Measurements from ENCODE around the gene METTL6.

DNA sequence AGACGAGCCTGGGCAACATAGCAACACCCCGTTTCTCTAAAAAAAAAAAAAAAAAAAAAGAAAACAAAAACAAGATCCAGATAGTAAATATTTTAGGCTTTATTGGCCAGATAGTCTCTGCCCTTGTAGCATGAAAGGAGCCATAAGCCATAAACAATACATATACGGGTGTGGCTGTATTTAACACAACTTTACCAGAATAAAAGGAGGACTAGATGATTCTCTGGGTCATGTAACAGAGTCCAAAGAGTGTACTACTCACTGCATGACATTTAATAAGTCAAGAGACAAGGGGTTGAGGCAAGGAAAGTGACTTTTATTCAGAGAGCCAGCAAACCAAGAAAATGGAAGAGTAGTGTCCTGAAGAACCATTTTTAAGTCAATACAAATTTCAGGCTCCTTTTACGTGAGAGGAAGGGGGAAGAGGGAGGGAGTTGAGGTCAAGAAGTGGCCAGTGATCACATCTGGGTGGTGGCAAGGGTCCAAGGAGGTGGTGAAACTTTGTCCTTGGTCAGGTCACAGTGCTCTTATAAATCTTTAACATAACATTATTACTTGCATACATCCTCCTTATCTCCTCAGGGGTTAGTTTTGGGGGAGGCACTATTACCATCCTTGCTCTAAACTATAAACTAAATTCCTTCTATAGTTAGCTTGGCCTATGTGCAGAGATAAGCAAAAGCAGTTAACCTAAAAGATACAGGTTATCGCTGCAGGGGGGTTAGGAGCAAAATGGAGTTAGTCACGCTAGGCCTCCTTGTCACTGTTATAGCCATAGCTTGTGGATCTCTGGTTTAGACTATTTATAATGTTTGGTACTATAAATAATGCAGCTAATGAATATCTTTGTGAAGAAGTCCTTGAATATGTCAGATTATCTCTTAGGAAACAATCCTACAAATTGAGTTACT is 46.1 kb downstream of the METTL6 start:
- TF ChIP-seq MTA3 (IDR thresholded peaks at IDR 0.05; ENCODE audit: borderline replicate concordance, low read length) (no peak), CBX5 (IDR thresholded peaks at IDR 0.05; ENCODE audit: low read depth) (no peak), DPF2 (IDR thresholded peaks at IDR 0.05) (no peak), TCF7 (IDR thresholded peaks at IDR 0.05; ENCODE audit: borderline replicate concordance) (no peak), RAD21 (IDR thresholded peaks at IDR 0.05; ENCODE audit: insufficient read depth, low read depth, low read length) (no peak)
- TF ChIP-seq, protein P1, sequence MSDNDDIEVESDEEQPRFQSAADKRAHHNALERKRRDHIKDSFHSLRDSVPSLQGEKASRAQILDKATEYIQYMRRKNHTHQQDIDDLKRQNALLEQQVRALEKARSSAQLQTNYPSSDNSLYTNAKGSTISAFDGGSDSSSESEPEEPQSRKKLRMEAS (IDR thresholded peaks at IDR 0.05; ENCODE audit: low read depth, low read length) = no peak
- TF ChIP-seq, protein P2, sequence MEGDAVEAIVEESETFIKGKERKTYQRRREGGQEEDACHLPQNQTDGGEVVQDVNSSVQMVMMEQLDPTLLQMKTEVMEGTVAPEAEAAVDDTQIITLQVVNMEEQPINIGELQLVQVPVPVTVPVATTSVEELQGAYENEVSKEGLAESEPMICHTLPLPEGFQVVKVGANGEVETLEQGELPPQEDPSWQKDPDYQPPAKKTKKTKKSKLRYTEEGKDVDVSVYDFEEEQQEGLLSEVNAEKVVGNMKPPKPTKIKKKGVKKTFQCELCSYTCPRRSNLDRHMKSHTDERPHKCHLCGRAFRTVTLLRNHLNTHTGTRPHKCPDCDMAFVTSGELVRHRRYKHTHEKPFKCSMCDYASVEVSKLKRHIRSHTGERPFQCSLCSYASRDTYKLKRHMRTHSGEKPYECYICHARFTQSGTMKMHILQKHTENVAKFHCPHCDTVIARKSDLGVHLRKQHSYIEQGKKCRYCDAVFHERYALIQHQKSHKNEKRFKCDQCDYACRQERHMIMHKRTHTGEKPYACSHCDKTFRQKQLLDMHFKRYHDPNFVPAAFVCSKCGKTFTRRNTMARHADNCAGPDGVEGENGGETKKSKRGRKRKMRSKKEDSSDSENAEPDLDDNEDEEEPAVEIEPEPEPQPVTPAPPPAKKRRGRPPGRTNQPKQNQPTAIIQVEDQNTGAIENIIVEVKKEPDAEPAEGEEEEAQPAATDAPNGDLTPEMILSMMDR (IDR thresholded peaks at IDR 0.05 in 2 of 3, conservative IDR thresholded peaks at IDR 0.05 in 1 of 3; ENCODE audit: control insufficient read depth in 2 of 3, extremely low read depth in 1 of 3, insufficient read depth in 1 of 3, low read depth in 3 of 3, low read length in 3 of 3) = no peak
- TF ChIP-seq, protein P3, sequence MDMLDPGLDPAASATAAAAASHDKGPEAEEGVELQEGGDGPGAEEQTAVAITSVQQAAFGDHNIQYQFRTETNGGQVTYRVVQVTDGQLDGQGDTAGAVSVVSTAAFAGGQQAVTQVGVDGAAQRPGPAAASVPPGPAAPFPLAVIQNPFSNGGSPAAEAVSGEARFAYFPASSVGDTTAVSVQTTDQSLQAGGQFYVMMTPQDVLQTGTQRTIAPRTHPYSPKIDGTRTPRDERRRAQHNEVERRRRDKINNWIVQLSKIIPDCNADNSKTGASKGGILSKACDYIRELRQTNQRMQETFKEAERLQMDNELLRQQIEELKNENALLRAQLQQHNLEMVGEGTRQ (IDR thresholded peaks at IDR 0.05; ENCODE audit: borderline replicate concordance, low read depth, low read length) = no peak
